Neural cell (in vitro differentiated cells): ENCODE data around the gene ABCA1. TPM values are rescaled to one million over a fixed set of nuclear protein-coding genes. Genes with fewer than 3 reads are reported as not detected.

ENCODE experiments used
- H2AFZ ChIP-seq: fragments of 200-600, 300-800 bp; sonication (generic), shearing (Covaris generic); 2 replicates; pipeline ENCODE4 v1.6.0; 2014; ENCODE audit warnings: low read depth, mild to moderate bottlenecking, antibody characterized with exemption, low read length, moderate library complexity
- H3F3A ChIP-seq: fragments of 200-600 bp; shearing (Covaris generic); 2 replicates; pipeline ENCODE4 v1.6.1; 2016; ENCODE audit warnings: mild to moderate bottlenecking, moderate library complexity, mixed read lengths, antibody characterized with exemption, low read length; ENCODE audit not compliant: insufficient read depth, poor library complexity, severe bottlenecking
- H3K27ac ChIP-seq: fragments of 200-600, 300-800 bp; sonication (generic), shearing (Covaris generic); 2 replicates; pipeline ENCODE4 v1.5.1; 2014; ENCODE audit warnings: mild to moderate bottlenecking, low read length, moderate library complexity
- H3K27me3 ChIP-seq: fragments of 300-800, 200-600 bp; sonication (generic), shearing (Covaris generic); 2 replicates; pipeline ENCODE4 v1.6.0; 2014; ENCODE audit warnings: mild to moderate bottlenecking, low read depth, low read length, moderate library complexity; ENCODE audit not compliant: insufficient read depth
- H3K36me3 ChIP-seq: fragments of 300-800, 200-600 bp; sonication (generic), shearing (Covaris generic); 2 replicates; pipeline ENCODE4 v1.5.1; 2014; ENCODE audit warnings: mild to moderate bottlenecking, antibody characterized with exemption, low read length, moderate library complexity; ENCODE audit not compliant: insufficient read depth
- H3K4me2 ChIP-seq: fragments of 300-800, 200-600 bp; sonication (generic), shearing (Covaris generic); 2 replicates; pipeline ENCODE4 v1.6.0; 2014; ENCODE audit warnings: mild to moderate bottlenecking, low read length
- H3K4me3 ChIP-seq: fragments of 300-800, 200-600 bp; sonication (generic), shearing (Covaris generic); 2 replicates; pipeline ENCODE4 v1.5.1; 2014; ENCODE audit warnings: mild to moderate bottlenecking, low read length, moderate library complexity
- H3K79me2 ChIP-seq: fragments of 200-600 bp; shearing (Covaris generic); replicated peaks from 2 replicates; pipeline ENCODE4 v1.6.0; 2014; ENCODE audit warnings: mild to moderate bottlenecking, low read length, moderate library complexity; ENCODE audit not compliant: insufficient read depth
- H3K9ac ChIP-seq: fragments of 300-800, 200-600 bp; sonication (generic), shearing (Covaris generic); 2 replicates; pipeline ENCODE4 v1.6.1; 2016; ENCODE audit warnings: mild to moderate bottlenecking, low read length, mixed read lengths
- H3K9me2 ChIP-seq: fragments of 200-600 bp; shearing (Covaris generic); 2 replicates; pipeline ENCODE4 v1.6.1; 2016; ENCODE audit warnings: mild to moderate bottlenecking, low read length, mixed read lengths; ENCODE audit not compliant: insufficient read depth
- H3K9me3 ChIP-seq: fragments of 200-600, 300-800 bp; sonication (generic), shearing (Covaris generic); 2 replicates; pipeline ENCODE4 v1.6.1; 2016; ENCODE audit warnings: mild to moderate bottlenecking, mixed run types, low read length, moderate library complexity, mixed read lengths
- H4K20me1 ChIP-seq: fragments of 200-600 bp; shearing (Covaris generic); 2 replicates; pipeline ENCODE4 v1.6.1; 2016; ENCODE audit warnings: mild to moderate bottlenecking, mixed run types; ENCODE audit not compliant: insufficient read depth
- CTCF ChIP-seq: fragments of 450-650 bp; IDR thresholded peaks from 2 replicates; pipeline ENCODE4 v1.5.1; 2014; ENCODE audit warnings: antibody characterized with exemption, mild to moderate bottlenecking, moderate library complexity; ENCODE audit not compliant: poor library complexity, severe bottlenecking
- EP300 ChIP-seq: fragments of 450-650 bp; conservative IDR thresholded peaks from 2 replicates; pipeline ENCODE4 v1.6.1; 2014; ENCODE audit warnings: antibody characterized with exemption, mild to moderate bottlenecking, moderate library complexity; ENCODE audit not compliant: poor library complexity, severe bottlenecking
- EZH2 ChIP-seq: fragments of 200-600, 300-800 bp; shearing (Covaris generic), sonication (generic); IDR thresholded peaks from 2 replicates; pipeline ENCODE4 v1.6.1; 2014; ENCODE audit warnings: antibody characterized with exemption, low read length, borderline replicate concordance, mild to moderate bottlenecking; ENCODE audit not compliant: insufficient read depth, poor library complexity, severe bottlenecking
- MXI1 ChIP-seq: fragments of 450-650 bp; conservative IDR thresholded peaks from 2 replicates; pipeline ENCODE4 v1.6.1; 2014; ENCODE audit warnings: antibody characterized with exemption, mild to moderate bottlenecking; ENCODE audit not compliant: poor library complexity, severe bottlenecking
- POLR2AphosphoS5 ChIP-seq: IDR thresholded peaks from 2 replicates; pipeline ENCODE4 v1.6.1; 2012
- RAD21 ChIP-seq: fragments of 450-650 bp; conservative IDR thresholded peaks from 2 replicates; pipeline ENCODE4 v1.6.1; 2014; ENCODE audit warnings: antibody characterized with exemption, mild to moderate bottlenecking, moderate library complexity
- REST ChIP-seq: IDR thresholded peaks from 2 replicates; pipeline ENCODE4 v1.6.1; 2012; ENCODE audit warnings: borderline replicate concordance
- SMC3 ChIP-seq: fragments of 450-650 bp; conservative IDR thresholded peaks from 2 replicates; pipeline ENCODE4 v1.6.1; 2014; ENCODE audit warnings: antibody characterized with exemption, mild to moderate bottlenecking, moderate library complexity; ENCODE audit not compliant: poor library complexity
- TAF1 ChIP-seq: IDR thresholded peaks from 2 replicates; pipeline ENCODE4 v1.6.1; 2012; ENCODE audit warnings: low read depth
- polyA plus RNA-seq: library from polyadenylated mRNA; depleted of rRNA; stranded (reverse); fragments of >200 nt; gene quantifications from 2 replicates; pipeline ENCODE4 v1.2.3, GENCODE V29; 2014

ABCA1 gene
- polyA plus RNA-seq, 1 donor from 2014 or later: 5.2 TPM

GRCh38 chr9:104885818-104886709 is 41.9 kb downstream of the ABCA1 start:
- TF ChIP-seq EP300: no peak
- TF ChIP-seq SMC3: no peak
- TF ChIP-seq POLR2AphosphoS5: no peak
- TF ChIP-seq REST: no peak
- TF ChIP-seq RAD21: no peak
- no peak for TF ChIP-seq MXI1
- no peak for TF ChIP-seq CTCF
- no peak for TF ChIP-seq TAF1
- TF ChIP-seq EZH2: no peak
- no peak overlapping the region for H3K4me2 ChIP-seq
- no peaks in the 10 kb centered on the region for H3K36me3 ChIP-seq
- H3F3A ChIP-seq: no peaks in the 10 kb centered on the region
- no peak overlapping the region for H2AFZ ChIP-seq
- H3K4me3 ChIP-seq: no peak overlapping the region
- no peak overlapping the region for H3K27ac ChIP-seq
- H4K20me1 ChIP-seq: no peaks in the 10 kb centered on the region
- no peak overlapping the region for H3K9ac ChIP-seq
- H3K27me3 ChIP-seq: no peaks in the 10 kb centered on the region
- no peaks in the 10 kb centered on the region for H3K79me2 ChIP-seq
- H3K9me2 ChIP-seq: no peaks in the 10 kb centered on the region
- H3K9me3 ChIP-seq: no peaks in the 10 kb centered on the region

GRCh38 chr9:104883169-104883568 is 44.8 kb downstream of the ABCA1 start:
- no peak overlapping the region for H3K9ac ChIP-seq
- H4K20me1 ChIP-seq: no peaks in the 10 kb centered on the region
- no peaks in the 10 kb centered on the region for H3K9me3 ChIP-seq
- no peaks in the 10 kb centered on the region for H3K36me3 ChIP-seq
- no peaks in the 10 kb centered on the region for H3K79me2 ChIP-seq
- H3K4me2 ChIP-seq: no peak overlapping the region
- H3F3A ChIP-seq: no peaks in the 10 kb centered on the region
- no peak overlapping the region for H3K4me3 ChIP-seq
- TF ChIP-seq POLR2AphosphoS5 (no peak), EZH2 (no peak), MXI1 (no peak), REST (no peak), RAD21 (no peak), EP300 (no peak), CTCF (no peak), SMC3 (no peak), TAF1 (no peak)
- H3K27ac ChIP-seq: no peak overlapping the region
- no peak overlapping the region for H2AFZ ChIP-seq
- H3K9me2 ChIP-seq: no peaks in the 10 kb centered on the region
- no peaks in the 10 kb centered on the region for H3K27me3 ChIP-seq
